Ovary (tissue), 3 donors: ENCODE data around the gene CD74.

Experiments used
- CTCF ChIP-seq, 3 donors: fragments of 450-650 bp in 2 of 3; fragments of 200-600 bp in 1 of 3; IDR thresholded peaks; one replicate each; pipeline versions ENCODE4 v1.5.1 to v1.8.0; 2016 to 2022; ENCODE audit warnings: antibody characterized with exemption in 3 of 3, mild to moderate bottlenecking in 1 of 3
- POLR2A ChIP-seq: fragments of 450-650 bp; IDR thresholded peaks from one replicate; pipeline ENCODE4 v1.6.1; 2017; ENCODE audit warnings: antibody characterized with exemption, mild to moderate bottlenecking, moderate library complexity
- donor health status: DM: no; HTN: no; CAD: no.

- TF ChIP-seq CTCF (IDR thresholded peaks at IDR 0.05) = no peak
- no peak for TF ChIP-seq POLR2A
Measured at GRCh38 chr5:150397782-150398721, 14.7 kb downstream of the CD74 start.
